Measurements from ENCODE around the gene TSC1.

- TF ChIP-seq CTCF (IDR thresholded peaks at IDR 0.05 in 4 of 5, conservative IDR thresholded peaks at IDR 0.05 in 1 of 5) (no peak), POLR2A (IDR thresholded peaks at IDR 0.05) (no peak)
Observed at GRCh38 chr9:132863096-132863495, 81.3 kb downstream of the TSC1 start.

Measured in gastrocnemius medialis (tissue), 4 donors.